Mesenteric fat pad (tissue), 1 donor: ENCODE results near the gene ZNF583. TPM values are rescaled to one million over a fixed set of nuclear protein-coding genes. Genes with fewer than 3 reads are reported as not detected.

Experiments
- DNase-seq: peaks from one replicate; pipeline ENCODE4 v3.0.0-alpha.2; 2020; ENCODE audit warnings: low spot score
- total RNA-seq: library from RNA; stranded (reverse); fragmentation: NEBNext Ultra II Directional; extraction: Animal tissue kit (Norgen Biotek cat#: 25700); gene quantifications from one replicate; pipeline ENCODE4 v1.2.1, GENCODE V29; 2021
- donor health status: DM: yes; HTN: yes; CAD: no.

Gene ZNF583
- total RNA-seq, 1 donor from 2014 or later: 4.6 TPM

- no peak for DNase-seq
These were observed 37.2 kb downstream of the ZNF583 start for GRCh38 chr19:56441206-56441792.

GRCh38 chr19:56474308-56474707 is 70.2 kb downstream of the ZNF583 start:
- no peak for DNase-seq

GRCh38 chr19:56476093-56476492 is 72.0 kb downstream of the ZNF583 start:
- no peak for DNase-seq

Other genes starting within 250 kb of the ZNF583 start
- gene GALP, start 228.3 kb upstream of the ZNF583 start, total RNA-seq: not detected
- not detected for gene ZSCAN5B, start 206.5 kb upstream of the ZNF583 start, total RNA-seq
- not detected for gene ZSCAN5C, start 202.1 kb upstream of the ZNF583 start, total RNA-seq
- gene EDDM13, start 131.6 kb upstream of the ZNF583 start, total RNA-seq: not detected
- gene ZSCAN5A, start 89.5 kb upstream of the ZNF583 start, total RNA-seq: 12.9 TPM
- gene ZNF582, start 10.8 kb upstream of the ZNF583 start, total RNA-seq: 3.1 TPM
- gene ZNF667, start 73.0 kb downstream of the ZNF583 start, total RNA-seq: 3.4 TPM
- 6.2 TPM for gene ZNF471, start 103.5 kb downstream of the ZNF583 start, total RNA-seq
- 5.6 TPM for gene ZFP28, start 134.6 kb downstream of the ZNF583 start, total RNA-seq
- 2.4 TPM for gene ZNF470, start 163.1 kb downstream of the ZNF583 start, total RNA-seq
- gene ZNF71, start 191.0 kb downstream of the ZNF583 start, total RNA-seq: 7.0 TPM
- gene SMIM17, start 238.8 kb downstream of the ZNF583 start, total RNA-seq: 0.51 TPM